GM12864 (cell line): Measurements from ENCODE around the gene MST1.
A peak's percentile ranks its signal among the peaks of the same experiment; 100 is the strongest.

Experiments
- DNase-seq: peaks from one replicate; pipeline ENCODE4 v3.0.0-alpha.2; 2011; ENCODE audit warnings: low read depth
- H3K4me3 ChIP-seq: 2 replicates; pipeline ENCODE4 v1.5.1; 2011; ENCODE audit warnings: mild to moderate bottlenecking, low read depth, low read length, control low read depth
- TF ChIP-seq, protein P1 (sequence below): IDR thresholded peaks from 2 replicates; pipeline ENCODE4 v1.5.1; 2011; ENCODE audit warnings: low read depth, mild to moderate bottlenecking, moderate library complexity, low read length, control low read depth, inconsistent platforms; ENCODE audit errors: missing control alignments

The MST1 gene

GRCh38 chr3:49689046-49689907, at the start of gene MST1, which contains the start of gene RNF123:
TSS of gene MST1 (minus strand) at chr3:49689474. CDS start at chr3:49688691, 783 bp downstream.
TSS of gene RNF123 (plus strand) at chr3:49689557. CDS start at chr3:49691166, 1,609 bp downstream.
- DNase-seq, result peak; percentile 65
- TF ChIP-seq, protein P1, sequence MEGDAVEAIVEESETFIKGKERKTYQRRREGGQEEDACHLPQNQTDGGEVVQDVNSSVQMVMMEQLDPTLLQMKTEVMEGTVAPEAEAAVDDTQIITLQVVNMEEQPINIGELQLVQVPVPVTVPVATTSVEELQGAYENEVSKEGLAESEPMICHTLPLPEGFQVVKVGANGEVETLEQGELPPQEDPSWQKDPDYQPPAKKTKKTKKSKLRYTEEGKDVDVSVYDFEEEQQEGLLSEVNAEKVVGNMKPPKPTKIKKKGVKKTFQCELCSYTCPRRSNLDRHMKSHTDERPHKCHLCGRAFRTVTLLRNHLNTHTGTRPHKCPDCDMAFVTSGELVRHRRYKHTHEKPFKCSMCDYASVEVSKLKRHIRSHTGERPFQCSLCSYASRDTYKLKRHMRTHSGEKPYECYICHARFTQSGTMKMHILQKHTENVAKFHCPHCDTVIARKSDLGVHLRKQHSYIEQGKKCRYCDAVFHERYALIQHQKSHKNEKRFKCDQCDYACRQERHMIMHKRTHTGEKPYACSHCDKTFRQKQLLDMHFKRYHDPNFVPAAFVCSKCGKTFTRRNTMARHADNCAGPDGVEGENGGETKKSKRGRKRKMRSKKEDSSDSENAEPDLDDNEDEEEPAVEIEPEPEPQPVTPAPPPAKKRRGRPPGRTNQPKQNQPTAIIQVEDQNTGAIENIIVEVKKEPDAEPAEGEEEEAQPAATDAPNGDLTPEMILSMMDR, result peak; percentile 44
- peak within 1 kb of the TSS; percentile 86 for H3K4me3 ChIP-seq

- no peak for DNase-seq
- H3K4me3 ChIP-seq, result no peak overlapping the region
- TF ChIP-seq, protein P1, result no peak
These were observed 48.9 kb upstream of the MST1 start for GRCh38 chr3:49738067-49738713.

DNA sequence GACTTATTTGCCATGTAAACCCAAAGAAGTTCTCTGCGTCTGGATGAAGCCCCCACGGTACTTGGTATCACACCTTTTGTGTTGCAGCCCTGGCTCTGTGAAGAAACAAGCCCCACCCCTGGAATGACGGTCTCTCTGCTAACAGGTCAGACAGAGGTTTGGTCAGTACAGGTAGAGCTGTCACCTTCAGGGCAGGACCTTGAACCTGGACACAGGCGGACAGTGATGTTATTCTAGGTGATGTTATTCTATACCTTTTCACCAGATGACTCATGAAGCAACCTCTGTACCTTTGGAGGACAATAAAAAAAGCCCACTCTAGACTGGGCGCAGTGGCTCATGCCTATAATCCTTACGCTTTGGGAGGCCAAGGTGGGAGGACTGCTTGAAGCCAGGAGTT, 45.5 kb upstream of the MST1 start:
- TF ChIP-seq, protein P1, result no peak
- H3K4me3 ChIP-seq, result no peak overlapping the region
- DNase-seq, result no peak

DNA sequence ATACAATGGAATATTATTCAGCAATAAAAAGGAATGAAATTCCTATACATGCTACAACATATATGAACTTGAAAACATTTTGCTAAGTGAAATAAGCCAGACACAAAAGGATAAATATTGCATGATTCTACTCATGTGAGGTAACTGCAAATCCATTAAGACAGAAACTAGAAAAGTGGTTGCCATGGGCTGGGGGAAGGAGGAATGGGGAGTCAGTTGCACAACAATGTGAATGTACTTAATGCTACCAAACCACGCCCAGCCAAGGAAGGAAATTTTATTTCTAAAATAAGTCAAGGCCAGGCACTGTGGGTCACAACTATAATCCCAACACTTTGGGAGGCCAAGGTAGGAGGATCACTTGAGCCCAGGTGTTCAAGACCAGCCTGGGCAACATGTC, 44.3 kb upstream of the MST1 start:
- TF ChIP-seq, protein P1, result no peak
- H3K4me3 ChIP-seq, result no peak overlapping the region
- DNase-seq, result no peak

DNA sequence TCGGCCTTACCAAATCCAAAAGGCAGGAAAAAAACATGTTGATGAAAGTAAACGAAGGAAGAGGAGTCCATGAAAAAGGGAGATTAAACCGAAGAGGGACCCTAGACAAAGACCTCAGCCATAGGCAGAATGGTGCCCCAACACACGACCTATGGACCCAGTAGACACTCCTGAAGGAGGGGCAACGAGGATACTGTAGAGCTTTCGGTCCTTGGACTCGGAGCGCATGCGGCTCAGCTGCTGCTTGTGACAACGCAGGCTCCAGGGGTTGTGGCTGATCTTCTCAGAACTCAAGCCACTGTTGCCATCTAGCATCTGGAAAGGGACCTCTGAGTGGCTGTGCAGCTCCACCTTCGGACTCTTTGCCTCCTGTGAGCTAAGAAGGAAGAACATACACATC, 43.3 kb upstream of the MST1 start:
- TF ChIP-seq, protein P1, result no peak
- no peak for DNase-seq
- no peak overlapping the region for H3K4me3 ChIP-seq

GRCh38 chr3:49729966-49730609, 40.8 kb upstream of the MST1 start:
- TF ChIP-seq, protein P1, result no peak
- DNase-seq, result no peak
- no peak overlapping the region for H3K4me3 ChIP-seq
